NCI-H2081 treated with DMSO at 0.1 percent for 48 hours (cell line): ENCODE data around the gene FRA10AC1.

Experiments
- DNase-seq: peaks from one replicate; lab custom pipeline; 2025; lab: John Stamatoyannopoulos, UW

FRA10AC1 gene

GRCh38 chr10:93629647-93630305, 72.6 kb downstream of the FRA10AC1 start:
- DNase-seq = no peak

DNA sequence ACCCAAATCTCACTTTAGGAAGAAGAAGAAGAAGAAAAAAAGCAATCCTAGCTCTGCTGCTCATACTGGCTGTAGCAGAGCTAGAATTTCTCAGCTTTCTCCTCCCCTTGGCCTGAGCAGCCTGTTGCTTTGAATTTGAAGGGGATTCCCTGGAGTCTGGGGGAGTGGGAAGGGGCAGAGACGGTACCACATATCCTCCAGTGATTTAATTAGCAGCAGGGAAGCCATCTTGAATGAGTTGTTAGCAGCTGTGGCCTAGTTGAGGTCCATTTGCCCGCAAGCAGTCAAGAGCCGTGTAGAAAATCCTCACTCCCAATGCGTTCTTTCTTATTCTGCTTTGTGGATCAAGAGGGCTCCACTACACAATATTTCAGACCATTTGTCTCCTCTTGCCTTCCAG, 73.5 kb downstream of the FRA10AC1 start:
- DNase-seq = no peak

GRCh38 chr10:93622942-93623341, 79.5 kb downstream of the FRA10AC1 start:
- DNase-seq = no peak

- DNase-seq = no peak
Observed at GRCh38 chr10:93620925-93621324, 81.5 kb downstream of the FRA10AC1 start.
